ENCODE results near the gene ALDH5A1. TPM values are rescaled to one million over a fixed set of nuclear protein-coding genes. Genes with fewer than 3 reads are reported as not detected.

The ALDH5A1 gene
- total RNA-seq, 2 donors from 2014 or later = 4.6 to 6.2 TPM

GRCh38 chr6:24513602-24514001 lies 18.8 kb downstream of the ALDH5A1 start:
- Histone ChIP-seq H3K27me3 (replicated peaks; ENCODE audit: insufficient read depth) (no peaks in the 10 kb centered on the region), H3K4me3 (no peak overlapping the region), H3K36me3 (peaks cover 11% of the 10 kb centered on the region), H3K4me1 (ENCODE audit: control insufficient read depth in 1 of 2, low read depth in 2 of 2) (no peaks in the 10 kb centered on the region), H3K9me3 (no peaks in the 10 kb centered on the region), H3K27ac (no peak overlapping the region)
- TF ChIP-seq CTCF (IDR thresholded peaks at IDR 0.05) = no peak
- no peak for ATAC-seq (ENCODE audit: insufficient number of reproducible peaks, low FRiP score, low read depth)
- no peak for DNase-seq (ENCODE audit: low spot score)

- Histone ChIP-seq H3K9me3 (no peaks in the 10 kb centered on the region), H3K27ac (no peak overlapping the region), H3K4me1 (ENCODE audit: control insufficient read depth in 1 of 2, low read depth in 2 of 2) (no peaks in the 10 kb centered on the region), H3K4me3 (no peak overlapping the region), H3K36me3 (peaks cover 11% of the 10 kb centered on the region), H3K27me3 (replicated peaks; ENCODE audit: insufficient read depth) (no peaks in the 10 kb centered on the region)
- DNase-seq (ENCODE audit: low spot score) (no peak), ATAC-seq (ENCODE audit: insufficient number of reproducible peaks, low FRiP score, low read depth) (no peak)
- TF ChIP-seq CTCF (IDR thresholded peaks at IDR 0.05) = no peak
Observed at GRCh38 chr6:24517659-24518543, 23.1 kb downstream of the ALDH5A1 start.

- H3K27me3 ChIP-seq (replicated peaks; ENCODE audit: insufficient read depth) = no peaks in the 10 kb centered on the region
- TF ChIP-seq CTCF (IDR thresholded peaks at IDR 0.05) = peak; percentile 60
- no peak overlapping the region for H3K4me3 ChIP-seq
- H3K27ac ChIP-seq = no peak overlapping the region
- DNase-seq (ENCODE audit: low spot score) = no peak
- peaks cover 2% of the 10 kb centered on the region for H3K36me3 ChIP-seq
- no peaks in the 10 kb centered on the region for H3K4me1 ChIP-seq (ENCODE audit: control insufficient read depth in 1 of 2, low read depth in 2 of 2)
- no peaks in the 10 kb centered on the region for H3K9me3 ChIP-seq
- ATAC-seq (ENCODE audit: insufficient number of reproducible peaks, low FRiP score, low read depth) = no peak
Observed at GRCh38 chr6:24520929-24521546, 26.3 kb downstream of the ALDH5A1 start.

- ATAC-seq (ENCODE audit: insufficient number of reproducible peaks, low FRiP score, low read depth) = no peak
- TF ChIP-seq CTCF (IDR thresholded peaks at IDR 0.05) = no peak
- Histone ChIP-seq H3K4me3 (no peak overlapping the region), H3K9me3 (no peaks in the 10 kb centered on the region), H3K27me3 (replicated peaks; ENCODE audit: insufficient read depth) (no peaks in the 10 kb centered on the region), H3K27ac (no peak overlapping the region), H3K4me1 (ENCODE audit: control insufficient read depth in 1 of 2, low read depth in 2 of 2) (no peaks in the 10 kb centered on the region), H3K36me3 (peaks cover 2% of the 10 kb centered on the region)
- no peak for DNase-seq (ENCODE audit: low spot score)
Observed at GRCh38 chr6:24522228-24523176, 27.7 kb downstream of the ALDH5A1 start.

Data from thoracic aorta (tissue), 2 donors.